ENCODE data around the gene MYBPC2. TPM values are rescaled to one million over a fixed set of nuclear protein-coding genes. Genes with fewer than 3 reads are reported as not detected.

The MYBPC2 gene
- total RNA-seq, 1 experiment from 2014 or later, result not detected

GRCh38 chr19:50399368-50399745 is 33.3 kb upstream of the MYBPC2 start:
- Histone ChIP-seq H3K4me3 (ENCODE audit: low read depth, low read length, poor library complexity, severe bottlenecking) (no peak overlapping the region), H3K4me1 (ENCODE audit: insufficient read depth, low read length, poor library complexity, severe bottlenecking) (no peaks in the 10 kb centered on the region), H3K27ac (ENCODE audit: low read depth, low read length, poor library complexity, severe bottlenecking) (no peak overlapping the region), H3K27me3 (replicated peaks; ENCODE audit: insufficient read depth, low read depth, low read length, poor library complexity) (no peaks in the 10 kb centered on the region), H3K36me3 (ENCODE audit: insufficient read depth, low read length, poor library complexity, severe bottlenecking) (peaks cover 28% of the 10 kb centered on the region), H3K9me3 (ENCODE audit: low read depth, low read length, poor library complexity, severe bottlenecking) (no peaks in the 10 kb centered on the region)
- intact Hi-C loops (cut with micrococcal nuclease; ENCODE audit: unreplicated experiment), result no loop called here
- POLR2A ChIA-PET (ENCODE audit: low non-redundant PET), result interaction anchor here (0.6 kb wide), 1 partner anchor 1916 kb away, joined by 4 read pairs; no protein-coding TSS in a partner anchor
- TF ChIP-seq CTCF (conservative IDR thresholded peaks at IDR 0.05; ENCODE audit: low read depth, low read length) (no peak), EZH2 (IDR thresholded peaks at IDR 0.05; ENCODE audit: borderline replicate concordance, low read depth, low read length, poor library complexity, severe bottlenecking) (no peak)
- no TSS peak for BruUV-seq (replicated peaks)
- CTCF ChIA-PET, result no interaction called here
- DNase-seq (ENCODE audit: low spot score), result no peak

GRCh38 chr19:50401605-50402450 is 30.9 kb upstream of the MYBPC2 start:
- no peak for DNase-seq (ENCODE audit: low spot score)
- ChIA-PET CTCF (no interaction called here), POLR2A (ENCODE audit: low non-redundant PET) (no interaction called here)
- TSS peak; percentile 30 for BruUV-seq (replicated peaks)
- no peak overlapping the region for H3K27ac ChIP-seq (ENCODE audit: low read depth, low read length, poor library complexity, severe bottlenecking)
- no peaks in the 10 kb centered on the region for H3K27me3 ChIP-seq (replicated peaks; ENCODE audit: insufficient read depth, low read depth, low read length, poor library complexity)
- H3K36me3 ChIP-seq (ENCODE audit: insufficient read depth, low read length, poor library complexity, severe bottlenecking), result peaks cover 38% of the 10 kb centered on the region
- H3K4me3 ChIP-seq (ENCODE audit: low read depth, low read length, poor library complexity, severe bottlenecking), result no peak overlapping the region
- intact Hi-C loops (cut with micrococcal nuclease; ENCODE audit: unreplicated experiment), result no loop called here
- TF ChIP-seq EZH2 (IDR thresholded peaks at IDR 0.05; ENCODE audit: borderline replicate concordance, low read depth, low read length, poor library complexity, severe bottlenecking) (no peak), CTCF (conservative IDR thresholded peaks at IDR 0.05; ENCODE audit: low read depth, low read length) (no peak)
- H3K4me1 ChIP-seq (ENCODE audit: insufficient read depth, low read length, poor library complexity, severe bottlenecking), result no peaks in the 10 kb centered on the region
- no peaks in the 10 kb centered on the region for H3K9me3 ChIP-seq (ENCODE audit: low read depth, low read length, poor library complexity, severe bottlenecking)

- intact Hi-C loops (cut with micrococcal nuclease; ENCODE audit: unreplicated experiment), result no loop called here
- POLR2A ChIA-PET (ENCODE audit: low non-redundant PET), result no interaction called here
- H3K4me1 ChIP-seq (ENCODE audit: insufficient read depth, low read length, poor library complexity, severe bottlenecking), result no peaks in the 10 kb centered on the region
- no peak overlapping the region for H3K27ac ChIP-seq (ENCODE audit: low read depth, low read length, poor library complexity, severe bottlenecking)
- BruUV-seq (replicated peaks), result no TSS peak
- H3K27me3 ChIP-seq (replicated peaks; ENCODE audit: insufficient read depth, low read depth, low read length, poor library complexity), result no peaks in the 10 kb centered on the region
- no peak for DNase-seq (ENCODE audit: low spot score)
- CTCF ChIA-PET, result no interaction called here
- H3K36me3 ChIP-seq (ENCODE audit: insufficient read depth, low read length, poor library complexity, severe bottlenecking), result peaks cover 42% of the 10 kb centered on the region
- no peaks in the 10 kb centered on the region for H3K9me3 ChIP-seq (ENCODE audit: low read depth, low read length, poor library complexity, severe bottlenecking)
- H3K4me3 ChIP-seq (ENCODE audit: low read depth, low read length, poor library complexity, severe bottlenecking), result no peak overlapping the region
- no peak for TF ChIP-seq EZH2 (IDR thresholded peaks at IDR 0.05; ENCODE audit: borderline replicate concordance, low read depth, low read length, poor library complexity, severe bottlenecking)
- TF ChIP-seq CTCF (conservative IDR thresholded peaks at IDR 0.05; ENCODE audit: low read depth, low read length), result no peak
These were observed 30.0 kb upstream of the MYBPC2 start for GRCh38 chr19:50402544-50403301.

Measured in A673 (cell line).